OCI-LY7 (cell line): ENCODE measurements around the gene FBXO9.

Experiments used
- EZH2phosphoT487 ChIP-seq: fragments of 200-600 bp; sonication (generic); IDR thresholded peaks from 2 replicates; pipeline ENCODE4 v1.6.1; 2018; ENCODE audit warnings: low read depth, borderline replicate concordance, mild to moderate bottlenecking, mixed run types, antibody characterized with exemption, low read length, moderate library complexity, mixed read lengths
- TF ChIP-seq, protein P1 (sequence below): fragments of 200-600 bp; sonication (generic); conservative IDR thresholded peaks from 2 replicates; pipeline ENCODE4 v1.5.1; 2014; ENCODE audit warnings: mild to moderate bottlenecking, antibody characterized with exemption, low read length, moderate library complexity, mixed read lengths

- TF ChIP-seq, protein P1, sequence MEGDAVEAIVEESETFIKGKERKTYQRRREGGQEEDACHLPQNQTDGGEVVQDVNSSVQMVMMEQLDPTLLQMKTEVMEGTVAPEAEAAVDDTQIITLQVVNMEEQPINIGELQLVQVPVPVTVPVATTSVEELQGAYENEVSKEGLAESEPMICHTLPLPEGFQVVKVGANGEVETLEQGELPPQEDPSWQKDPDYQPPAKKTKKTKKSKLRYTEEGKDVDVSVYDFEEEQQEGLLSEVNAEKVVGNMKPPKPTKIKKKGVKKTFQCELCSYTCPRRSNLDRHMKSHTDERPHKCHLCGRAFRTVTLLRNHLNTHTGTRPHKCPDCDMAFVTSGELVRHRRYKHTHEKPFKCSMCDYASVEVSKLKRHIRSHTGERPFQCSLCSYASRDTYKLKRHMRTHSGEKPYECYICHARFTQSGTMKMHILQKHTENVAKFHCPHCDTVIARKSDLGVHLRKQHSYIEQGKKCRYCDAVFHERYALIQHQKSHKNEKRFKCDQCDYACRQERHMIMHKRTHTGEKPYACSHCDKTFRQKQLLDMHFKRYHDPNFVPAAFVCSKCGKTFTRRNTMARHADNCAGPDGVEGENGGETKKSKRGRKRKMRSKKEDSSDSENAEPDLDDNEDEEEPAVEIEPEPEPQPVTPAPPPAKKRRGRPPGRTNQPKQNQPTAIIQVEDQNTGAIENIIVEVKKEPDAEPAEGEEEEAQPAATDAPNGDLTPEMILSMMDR, result no peak
- TF ChIP-seq EZH2phosphoT487, result no peak
These were observed 26.6 kb upstream of the FBXO9 start for GRCh38 chr6:53038596-53038995.
